ENCODE measurements around the gene USP22. TPM values are rescaled to one million over a fixed set of nuclear protein-coding genes. Genes with fewer than 3 reads are reported as not detected.

USP22 gene
- total and polyA plus RNA-seq, 3 donors from 2014 or later, result 96.3 to 216 (median 161) TPM

DNA sequence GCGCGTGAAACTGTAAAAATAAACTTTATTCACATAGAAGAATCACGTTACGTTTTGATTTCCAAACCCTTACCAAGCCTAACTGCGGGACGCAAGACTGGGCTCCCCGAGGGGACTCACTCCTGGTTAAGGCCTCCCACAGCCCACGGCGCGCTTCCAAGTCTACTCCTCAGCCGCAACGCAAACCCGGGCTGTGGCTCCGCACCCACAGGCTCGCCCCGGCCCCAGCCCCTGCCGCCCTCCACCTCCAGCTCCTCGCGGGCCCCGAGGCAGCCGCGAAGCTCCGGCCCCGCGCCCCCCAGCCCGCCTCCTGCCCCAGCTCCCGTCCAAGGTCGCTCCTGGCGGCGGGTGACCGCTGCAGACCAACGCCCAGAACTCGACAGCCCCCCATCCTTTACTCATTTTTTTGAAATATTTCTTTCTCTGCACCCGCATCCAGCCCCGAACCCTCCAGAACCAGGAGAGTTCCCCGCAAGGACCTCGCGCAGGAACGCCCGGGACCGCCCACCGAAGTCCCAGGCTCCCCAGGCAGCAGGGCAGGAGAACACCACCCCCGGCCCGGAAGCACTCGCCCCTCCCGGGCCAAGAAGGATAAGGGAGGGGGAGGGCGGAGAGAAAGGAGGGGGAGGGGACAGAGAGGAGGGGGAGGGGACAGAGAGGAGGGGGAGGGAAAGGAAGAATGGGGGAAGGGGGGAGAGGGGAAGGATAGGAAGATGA lies 912 bp downstream of the USP22 start:
- H3K36me3 ChIP-seq (ENCODE audit: low read depth, missing control alignments), result no peaks in the 10 kb centered on the region
- H3K4me1 ChIP-seq, result peaks cover 21% of the 10 kb centered on the region
- no peaks in the 10 kb centered on the region for H3K9me3 ChIP-seq
- TF ChIP-seq, protein P1, sequence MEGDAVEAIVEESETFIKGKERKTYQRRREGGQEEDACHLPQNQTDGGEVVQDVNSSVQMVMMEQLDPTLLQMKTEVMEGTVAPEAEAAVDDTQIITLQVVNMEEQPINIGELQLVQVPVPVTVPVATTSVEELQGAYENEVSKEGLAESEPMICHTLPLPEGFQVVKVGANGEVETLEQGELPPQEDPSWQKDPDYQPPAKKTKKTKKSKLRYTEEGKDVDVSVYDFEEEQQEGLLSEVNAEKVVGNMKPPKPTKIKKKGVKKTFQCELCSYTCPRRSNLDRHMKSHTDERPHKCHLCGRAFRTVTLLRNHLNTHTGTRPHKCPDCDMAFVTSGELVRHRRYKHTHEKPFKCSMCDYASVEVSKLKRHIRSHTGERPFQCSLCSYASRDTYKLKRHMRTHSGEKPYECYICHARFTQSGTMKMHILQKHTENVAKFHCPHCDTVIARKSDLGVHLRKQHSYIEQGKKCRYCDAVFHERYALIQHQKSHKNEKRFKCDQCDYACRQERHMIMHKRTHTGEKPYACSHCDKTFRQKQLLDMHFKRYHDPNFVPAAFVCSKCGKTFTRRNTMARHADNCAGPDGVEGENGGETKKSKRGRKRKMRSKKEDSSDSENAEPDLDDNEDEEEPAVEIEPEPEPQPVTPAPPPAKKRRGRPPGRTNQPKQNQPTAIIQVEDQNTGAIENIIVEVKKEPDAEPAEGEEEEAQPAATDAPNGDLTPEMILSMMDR (IDR thresholded peaks at IDR 0.05), result no peak
- TF ChIP-seq POLR2A (IDR thresholded peaks at IDR 0.05), result no peak
- peak overlapping the region; percentile 100 for H3K27ac ChIP-seq
- no peaks in the 10 kb centered on the region for H3K27me3 ChIP-seq
- DNase-seq, result peak; percentile 92
- H3K4me3 ChIP-seq, result peak overlapping the region; percentile 85 to 98
- WGBS, 2 donors, result 1% methylated on average over 36 to 42 of the region's 47 CpGs
- intact Hi-C loops (cut with DNase I; ENCODE audit: low total_unique reads), result no loop called here

DNA sequence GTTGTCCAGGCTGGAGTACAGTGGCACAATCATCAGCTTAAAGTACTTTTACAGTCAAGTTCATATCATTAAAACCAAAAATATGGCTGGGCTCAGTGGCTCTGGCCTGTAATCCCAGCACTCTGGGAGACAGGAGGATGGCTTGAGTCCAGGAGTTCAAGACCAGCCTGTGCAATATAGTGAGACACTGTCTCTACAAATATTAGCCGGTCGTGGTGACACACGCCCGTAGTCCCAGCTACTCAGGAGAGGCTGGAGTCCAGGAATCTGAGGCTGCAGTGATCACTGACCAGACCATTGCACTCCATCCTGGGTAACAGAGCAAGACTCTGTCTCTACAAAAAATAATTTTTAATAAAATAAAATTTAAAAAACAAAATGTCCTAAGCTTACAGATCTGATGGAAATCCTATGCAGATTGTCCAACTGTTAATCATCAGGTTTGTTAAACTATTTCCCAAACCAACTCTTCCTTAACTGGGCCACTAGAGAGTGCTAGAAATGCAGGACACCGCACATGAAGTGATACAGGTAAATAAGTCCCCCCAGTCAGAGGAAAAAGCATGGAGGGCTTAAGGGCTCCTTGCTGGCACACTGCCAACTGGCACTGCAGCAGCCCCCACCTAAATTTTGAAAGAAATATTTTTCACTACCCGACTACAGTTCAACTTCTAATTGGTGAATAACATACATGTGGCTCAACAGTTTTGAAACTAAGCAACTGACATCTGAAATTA lies 2.8 kb downstream of the USP22 start:
- no peaks in the 10 kb centered on the region for H3K27me3 ChIP-seq
- H3K36me3 ChIP-seq (ENCODE audit: low read depth, missing control alignments), result no peaks in the 10 kb centered on the region
- peak overlapping the region in 1 of 2 donors; percentile 85 for H3K4me3 ChIP-seq
- H3K9me3 ChIP-seq, result no peaks in the 10 kb centered on the region
- intact Hi-C loops (cut with DNase I; ENCODE audit: low total_unique reads), result no loop called here
- peak overlapping the region; percentile 100 for H3K27ac ChIP-seq
- H3K4me1 ChIP-seq, result peaks cover 33% of the 10 kb centered on the region
- WGBS, 2 donors, result 17 to 21% methylated on average over 6 of the region's 6 CpGs
- no peak for TF ChIP-seq POLR2A (IDR thresholded peaks at IDR 0.05)
- TF ChIP-seq, protein P1 (IDR thresholded peaks at IDR 0.05), result peak in 1 of 3 experiments; percentile 23
- no peak for DNase-seq

DNA sequence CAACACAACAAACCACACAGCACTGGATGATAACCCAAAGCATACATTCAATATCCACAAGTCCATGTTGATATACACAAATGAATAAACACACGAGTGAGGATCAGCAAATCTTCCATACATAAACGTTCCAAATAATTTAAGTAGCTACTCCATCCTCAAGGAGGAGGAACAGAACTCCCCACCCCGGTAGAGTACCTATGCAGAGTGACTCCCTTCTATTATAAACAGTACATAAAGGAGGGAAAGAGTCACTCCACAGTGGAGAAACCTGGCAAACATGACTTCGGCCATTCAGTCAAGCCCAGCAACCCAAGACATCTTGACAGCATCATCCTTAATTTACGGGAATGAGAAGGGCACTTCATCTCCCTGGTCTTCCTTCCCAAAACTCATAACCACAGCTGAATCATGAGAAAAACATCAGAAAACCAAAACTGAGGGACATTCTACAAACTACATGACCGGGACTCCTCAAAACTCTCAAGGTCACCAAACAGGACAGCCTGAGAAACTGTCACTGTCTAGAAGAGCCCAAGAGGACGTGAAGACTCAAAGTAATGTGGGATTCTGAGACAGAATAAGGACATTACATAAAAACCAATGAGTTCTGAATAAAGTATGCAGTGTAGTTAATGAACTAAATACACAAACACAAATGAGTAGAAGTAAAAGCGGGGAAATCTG lies 5.6 kb downstream of the USP22 start:
- no peaks in the 10 kb centered on the region for H3K36me3 ChIP-seq (ENCODE audit: low read depth, missing control alignments)
- TF ChIP-seq, protein P1 (IDR thresholded peaks at IDR 0.05), result no peak
- TF ChIP-seq POLR2A (IDR thresholded peaks at IDR 0.05), result no peak
- intact Hi-C loops (cut with DNase I; ENCODE audit: low total_unique reads), result no loop called here
- no peaks in the 10 kb centered on the region for H3K9me3 ChIP-seq
- no peak overlapping the region for H3K4me3 ChIP-seq
- DNase-seq, result no peak
- peaks cover 47% of the 10 kb centered on the region for H3K4me1 ChIP-seq
- H3K27ac ChIP-seq, result peak overlapping the region; percentile 27 to 64
- WGBS, 2 donors, result 47 to 48% methylated on average over 8 of the region's 8 CpGs
- H3K27me3 ChIP-seq, result no peaks in the 10 kb centered on the region

DNA sequence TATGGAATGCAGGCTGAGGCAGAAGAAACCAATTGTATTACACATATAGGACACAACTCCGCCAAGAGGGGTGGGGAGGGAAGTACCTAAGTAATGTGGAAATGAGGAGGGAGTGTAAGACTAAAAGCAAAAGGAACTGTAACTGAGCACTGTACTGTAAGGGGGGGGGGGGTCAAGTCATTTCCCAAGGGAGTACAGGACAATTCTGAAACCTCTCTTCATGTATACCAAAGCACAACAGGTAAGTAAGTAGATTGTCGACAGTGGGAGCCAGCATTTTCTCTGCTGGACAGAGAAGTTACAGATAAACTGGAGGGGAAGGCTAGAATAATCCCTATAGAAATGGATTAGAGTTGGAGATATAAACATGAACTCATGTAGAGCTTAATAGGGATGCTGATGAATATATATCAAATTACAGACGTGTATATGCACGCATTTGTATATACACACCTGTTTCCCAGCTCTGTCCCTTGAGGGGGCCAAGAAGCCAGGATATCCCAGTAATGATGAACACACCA lies 6.4 kb downstream of the USP22 start:
- 49 to 60% methylated on average over 4 of the region's 4 CpGs for WGBS, 2 donors
- Histone ChIP-seq H3K27me3 (no peaks in the 10 kb centered on the region), H3K4me1 (peaks cover 52% of the 10 kb centered on the region), H3K27ac (peak overlapping the region in 1 of 2 donors; percentile 34), H3K36me3 (ENCODE audit: low read depth, missing control alignments) (no peaks in the 10 kb centered on the region), H3K9me3 (no peaks in the 10 kb centered on the region), H3K4me3 (no peak overlapping the region)
- DNase-seq, result no peak
- intact Hi-C loops (cut with DNase I; ENCODE audit: low total_unique reads), result no loop called here
- TF ChIP-seq, protein P1 (IDR thresholded peaks at IDR 0.05), result no peak
- no peak for TF ChIP-seq POLR2A (IDR thresholded peaks at IDR 0.05)

Data from testis (tissue), 3 donors.